ENCODE results near the gene HM13. TPM values are rescaled to one million over a fixed set of nuclear protein-coding genes. Genes with fewer than 3 reads are reported as not detected.

HM13 gene
- total and polyA plus RNA-seq, 8 donors: 10.7 to 181 (median 91.8) TPM

GRCh38 chr20:31560094-31560745, 46.0 kb downstream of the HM13 start:
- no peak overlapping the region for H3K4me3 ChIP-seq
- H3K27me3 ChIP-seq: no peaks in the 10 kb centered on the region
- TF ChIP-seq POLR2AphosphoS5 (IDR thresholded peaks at IDR 0.05) (peak in 2 of 3 donors; percentile 12 to 67), POLR2A (IDR thresholded peaks at IDR 0.05) (no peak), EP300 (IDR thresholded peaks at IDR 0.05) (no peak)
- TF ChIP-seq, protein P1, sequence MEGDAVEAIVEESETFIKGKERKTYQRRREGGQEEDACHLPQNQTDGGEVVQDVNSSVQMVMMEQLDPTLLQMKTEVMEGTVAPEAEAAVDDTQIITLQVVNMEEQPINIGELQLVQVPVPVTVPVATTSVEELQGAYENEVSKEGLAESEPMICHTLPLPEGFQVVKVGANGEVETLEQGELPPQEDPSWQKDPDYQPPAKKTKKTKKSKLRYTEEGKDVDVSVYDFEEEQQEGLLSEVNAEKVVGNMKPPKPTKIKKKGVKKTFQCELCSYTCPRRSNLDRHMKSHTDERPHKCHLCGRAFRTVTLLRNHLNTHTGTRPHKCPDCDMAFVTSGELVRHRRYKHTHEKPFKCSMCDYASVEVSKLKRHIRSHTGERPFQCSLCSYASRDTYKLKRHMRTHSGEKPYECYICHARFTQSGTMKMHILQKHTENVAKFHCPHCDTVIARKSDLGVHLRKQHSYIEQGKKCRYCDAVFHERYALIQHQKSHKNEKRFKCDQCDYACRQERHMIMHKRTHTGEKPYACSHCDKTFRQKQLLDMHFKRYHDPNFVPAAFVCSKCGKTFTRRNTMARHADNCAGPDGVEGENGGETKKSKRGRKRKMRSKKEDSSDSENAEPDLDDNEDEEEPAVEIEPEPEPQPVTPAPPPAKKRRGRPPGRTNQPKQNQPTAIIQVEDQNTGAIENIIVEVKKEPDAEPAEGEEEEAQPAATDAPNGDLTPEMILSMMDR (IDR thresholded peaks at IDR 0.05): peak in 5 of 7 experiments; percentile 70 to 93 (median 79)
- H3K9me3 ChIP-seq: no peaks in the 10 kb centered on the region
- intact Hi-C loops (cut with DNase I; ENCODE audit: low total_unique reads): no loop called here
- H3K27ac ChIP-seq: peak overlapping the region; percentile 22 to 93 (median 76)
- WGBS, 5 donors: 21 to 23% (median 22%) methylated on average over 6 of the region's 6 CpGs
- H3K36me3 ChIP-seq: peaks cover 30 to 83% (median 78%) of the 10 kb centered on the region in 4 donors
- peak; percentile 73 to 84 for DNase-seq
- peaks cover 4 to 38% (median 15%) of the 10 kb centered on the region in 4 donors for H3K4me1 ChIP-seq

DNA sequence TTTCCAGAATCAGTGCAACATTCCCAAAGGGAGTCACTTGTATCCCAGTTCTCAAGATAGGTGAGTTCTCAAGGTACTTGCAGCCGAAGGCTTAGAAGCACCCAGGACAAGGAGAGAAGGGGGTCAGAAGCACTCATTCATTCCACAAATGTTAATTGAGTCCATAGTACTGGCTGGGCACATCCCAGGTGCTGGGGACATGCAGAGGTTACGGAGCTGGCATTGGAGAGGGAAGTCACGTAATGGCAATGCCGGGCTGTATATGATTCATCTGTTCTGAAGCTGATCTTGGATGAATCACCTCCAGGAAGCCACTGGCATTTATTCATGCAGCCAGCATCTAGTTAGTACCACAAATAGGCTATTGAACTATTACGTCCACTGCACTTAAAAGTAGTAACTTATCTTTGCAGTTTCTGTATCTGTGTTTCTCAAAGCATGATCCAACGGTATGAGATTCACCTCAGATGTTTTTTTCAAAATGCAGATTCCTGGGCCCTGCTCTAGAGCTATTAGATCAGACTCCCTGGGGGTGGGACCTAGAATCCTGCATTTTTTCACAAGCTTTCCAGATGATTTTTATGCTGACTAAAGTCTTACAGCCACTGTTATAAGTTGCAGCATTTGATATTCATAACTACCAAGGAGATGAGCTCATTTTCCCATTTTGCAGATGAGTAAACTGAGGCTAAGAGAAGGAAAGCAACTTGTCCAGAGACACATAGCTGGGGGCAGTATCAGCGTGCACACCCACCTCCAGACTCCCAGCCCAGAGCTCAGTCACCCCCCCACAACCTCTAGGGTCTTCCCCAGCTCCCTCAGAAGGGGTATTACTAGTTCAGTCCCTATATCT, 46.7 kb downstream of the HM13 start:
- no peaks in the 10 kb centered on the region for H3K9me3 ChIP-seq
- TF ChIP-seq POLR2AphosphoS5 (IDR thresholded peaks at IDR 0.05): peak in 1 of 3 donors; percentile 34
- TF ChIP-seq EP300 (IDR thresholded peaks at IDR 0.05): no peak
- TF ChIP-seq, protein P1 (IDR thresholded peaks at IDR 0.05): no peak
- TF ChIP-seq POLR2A (IDR thresholded peaks at IDR 0.05): no peak

DNA sequence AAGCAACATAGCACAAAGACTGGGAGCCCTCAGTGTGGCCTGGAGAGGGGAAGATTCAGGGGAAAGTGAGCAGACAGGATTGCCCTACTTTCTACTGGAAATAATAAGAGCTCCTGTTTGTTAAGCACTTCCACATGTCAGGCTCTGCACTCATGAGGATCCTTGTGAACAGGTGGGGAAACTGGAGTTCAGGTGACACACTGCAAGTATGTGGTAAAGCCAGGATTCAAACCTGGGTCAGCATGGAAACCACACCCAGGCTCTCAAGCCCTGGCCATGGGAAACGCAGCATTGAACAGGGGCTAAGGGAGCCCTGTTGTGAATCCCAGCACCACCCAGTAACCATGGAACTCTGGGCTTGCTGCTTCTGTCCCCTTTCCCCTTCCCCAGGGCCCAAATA, 48.0 kb downstream of the HM13 start:
- Histone ChIP-seq H3K27ac (peak overlapping the region in 4 of 5 donors; percentile 9 to 93 (median 58)), H3K4me1 (peaks cover 16 to 53% (median 27%) of the 10 kb centered on the region in 4 donors), H3K36me3 (peaks cover 33 to 87% (median 79%) of the 10 kb centered on the region in 4 donors), H3K27me3 (no peaks in the 10 kb centered on the region), H3K9me3 (no peaks in the 10 kb centered on the region), H3K4me3 (no peak overlapping the region)
- TF ChIP-seq POLR2AphosphoS5 (IDR thresholded peaks at IDR 0.05): no peak
- TF ChIP-seq, protein P1 (IDR thresholded peaks at IDR 0.05): no peak
- TF ChIP-seq POLR2A (IDR thresholded peaks at IDR 0.05): no peak
- no peak for TF ChIP-seq EP300 (IDR thresholded peaks at IDR 0.05)
- no peak for DNase-seq
- WGBS, 5 donors: 47 to 80% (median 57%) methylated on average over 1 of the region's 1 CpG
- intact Hi-C loops (cut with DNase I; ENCODE audit: low total_unique reads): no loop called here

More for the DNA sequence above, 46.7 kb downstream of the HM13 start:
- Histone ChIP-seq H3K4me1 (peaks cover 6 to 40% (median 19%) of the 10 kb centered on the region in 4 donors), H3K4me3 (no peak overlapping the region), H3K27me3 (no peaks in the 10 kb centered on the region), H3K36me3 (peaks cover 29 to 83% (median 77%) of the 10 kb centered on the region in 4 donors), H3K27ac (peak overlapping the region; percentile 22 to 93 (median 76))
- WGBS, 5 donors: 57 to 70% (median 64%) methylated on average over 7 of the region's 7 CpGs
- peak in 1 of 2 donors; percentile 47 for DNase-seq
- intact Hi-C loops (cut with DNase I; ENCODE audit: low total_unique reads): no loop called here

GRCh38 chr20:31564284-31564683, 50.0 kb downstream of the HM13 start:
- WGBS, 5 donors: 84 to 90% (median 89%) methylated on average over 6 of the region's 6 CpGs
- Histone ChIP-seq H3K27me3 (no peaks in the 10 kb centered on the region), H3K27ac (peak overlapping the region in 1 of 5 donors; percentile 93), H3K4me1 (peaks cover 24 to 73% (median 40%) of the 10 kb centered on the region in 4 donors), H3K9me3 (no peaks in the 10 kb centered on the region), H3K4me3 (no peak overlapping the region), H3K36me3 (peaks cover 42 to 96% (median 87%) of the 10 kb centered on the region in 4 donors)
- DNase-seq: no peak
- intact Hi-C loops (cut with DNase I; ENCODE audit: low total_unique reads): no loop called here
- TF ChIP-seq, protein P1 (IDR thresholded peaks at IDR 0.05): no peak
- no peak for TF ChIP-seq EP300 (IDR thresholded peaks at IDR 0.05)
- no peak for TF ChIP-seq POLR2A (IDR thresholded peaks at IDR 0.05)
- no peak for TF ChIP-seq POLR2AphosphoS5 (IDR thresholded peaks at IDR 0.05)

Measured in stomach (tissue), 9 donors.